Neural progenitor cell (in vitro differentiated cells): ENCODE data around the gene ABCG8.

Experiments
- EZH2 ChIP-seq: fragments of 200-600 bp; sonication (generic); IDR thresholded peaks from 2 replicates; pipeline ENCODE4 v1.6.1; 2017; ENCODE audit warnings: antibody characterized with exemption, mild to moderate bottlenecking, moderate library complexity
- EZH2phosphoT487 ChIP-seq: fragments of 200-600 bp; sonication (generic); IDR thresholded peaks from 2 replicates; pipeline ENCODE4 v1.6.1; 2017; ENCODE audit warnings: antibody characterized with exemption
- TF ChIP-seq, protein P1 (sequence below): fragments of 200-600 bp; sonication (generic); IDR thresholded peaks from 2 replicates; pipeline ENCODE4 v1.5.1; 2017; ENCODE audit warnings: antibody characterized with exemption, mild to moderate bottlenecking

DNA sequence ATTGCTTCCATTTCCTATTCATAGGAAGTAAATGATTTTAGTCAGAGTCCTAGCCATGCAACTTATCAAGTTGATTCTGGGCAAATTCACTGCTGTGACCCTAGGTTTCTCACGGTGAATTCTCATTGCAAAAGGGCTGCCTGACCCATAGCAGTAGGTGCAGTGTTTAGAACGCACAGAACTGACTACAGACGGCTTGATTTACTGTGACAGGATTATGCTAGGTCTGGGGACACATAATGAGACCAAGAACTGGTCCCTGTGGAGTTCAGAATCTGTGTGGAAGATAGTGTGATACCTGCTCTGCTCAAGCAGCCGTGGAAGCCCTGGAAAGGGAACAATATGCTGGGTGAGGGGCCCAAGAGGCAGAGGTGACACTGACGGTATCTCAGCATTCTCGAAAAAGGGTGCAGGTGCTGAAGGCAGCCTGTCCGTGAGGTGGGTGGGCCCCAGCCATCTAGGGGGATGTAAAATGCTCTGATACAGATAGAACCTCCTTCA is 46.4 kb downstream of the ABCG8 start:
- TF ChIP-seq, protein P1, sequence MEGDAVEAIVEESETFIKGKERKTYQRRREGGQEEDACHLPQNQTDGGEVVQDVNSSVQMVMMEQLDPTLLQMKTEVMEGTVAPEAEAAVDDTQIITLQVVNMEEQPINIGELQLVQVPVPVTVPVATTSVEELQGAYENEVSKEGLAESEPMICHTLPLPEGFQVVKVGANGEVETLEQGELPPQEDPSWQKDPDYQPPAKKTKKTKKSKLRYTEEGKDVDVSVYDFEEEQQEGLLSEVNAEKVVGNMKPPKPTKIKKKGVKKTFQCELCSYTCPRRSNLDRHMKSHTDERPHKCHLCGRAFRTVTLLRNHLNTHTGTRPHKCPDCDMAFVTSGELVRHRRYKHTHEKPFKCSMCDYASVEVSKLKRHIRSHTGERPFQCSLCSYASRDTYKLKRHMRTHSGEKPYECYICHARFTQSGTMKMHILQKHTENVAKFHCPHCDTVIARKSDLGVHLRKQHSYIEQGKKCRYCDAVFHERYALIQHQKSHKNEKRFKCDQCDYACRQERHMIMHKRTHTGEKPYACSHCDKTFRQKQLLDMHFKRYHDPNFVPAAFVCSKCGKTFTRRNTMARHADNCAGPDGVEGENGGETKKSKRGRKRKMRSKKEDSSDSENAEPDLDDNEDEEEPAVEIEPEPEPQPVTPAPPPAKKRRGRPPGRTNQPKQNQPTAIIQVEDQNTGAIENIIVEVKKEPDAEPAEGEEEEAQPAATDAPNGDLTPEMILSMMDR: no peak
- no peak for TF ChIP-seq EZH2
- no peak for TF ChIP-seq EZH2phosphoT487
